Nephron progenitor cell (in vitro differentiated cells): ENCODE measurements around the gene PLCB3.
"Not testable (repeated sequence)": the region's sequence is repeated elsewhere in the genome, so short reads cannot be mapped to it uniquely, and the experiment has no call there.

Source experiments
- DNase-seq: peaks from one replicate; pipeline ENCODE4 v3.0.0; 2021
- H3K27ac Mint-ChIP-seq: 2 replicates; pipeline ENCODE4 v1.8.0; 2021; ENCODE audit warnings: mild to moderate bottlenecking, moderate library complexity, mixed read lengths
- H3K27me3 Mint-ChIP-seq: 2 replicates; pipeline ENCODE4 v1.8.0; 2021; ENCODE audit warnings: mild to moderate bottlenecking, low read depth, mixed read lengths; ENCODE audit not compliant: poor library complexity
- H3K36me3 Mint-ChIP-seq: 2 replicates; pipeline ENCODE4 v1.8.0; 2021; ENCODE audit warnings: low read depth, mixed read lengths
- H3K4me1 Mint-ChIP-seq: 2 replicates; pipeline ENCODE4 v1.8.0; 2021; ENCODE audit warnings: mixed read lengths
- H3K4me3 Mint-ChIP-seq: 2 replicates; pipeline ENCODE4 v1.8.0; 2021; ENCODE audit warnings: mild to moderate bottlenecking, moderate library complexity, mixed read lengths
- H3K9me3 Mint-ChIP-seq: 2 replicates; pipeline ENCODE4 v1.8.0; 2021; ENCODE audit warnings: mild to moderate bottlenecking, moderate library complexity, mixed read lengths
- CTCF ChIP-seq: fragments of 200-600 bp; sonication (generic); IDR thresholded peaks from 2 replicates; pipeline ENCODE4 v1.5.0; 2021; ENCODE audit warnings: antibody characterized with exemption

PLCB3 gene

GRCh38 chr11:64245797-64246620 is 5.3 kb upstream of the PLCB3 start:
- no peak for DNase-seq
- H3K4me1 Mint-ChIP-seq: peaks cover 45% of the 10 kb centered on the region
- TF ChIP-seq CTCF: no peak
- peaks cover 3% of the 10 kb centered on the region for H3K27me3 Mint-ChIP-seq
- H3K27ac Mint-ChIP-seq: no peak overlapping the region
- H3K9me3 Mint-ChIP-seq: no peaks in the 10 kb centered on the region
- peak overlapping the region; percentile 86 for H3K4me3 Mint-ChIP-seq
- H3K36me3 Mint-ChIP-seq: no peaks in the 10 kb centered on the region

GRCh38 chr11:64246621-64246870 is 4.8 kb upstream of the PLCB3 start:
- H3K27ac Mint-ChIP-seq, H3K36me3 Mint-ChIP-seq, H3K27me3 Mint-ChIP-seq, DNase-seq, H3K9me3 Mint-ChIP-seq: not testable (repeated sequence)
- Mint-ChIP-seq H3K4me1 (peaks cover 45% of the 10 kb centered on the region), H3K4me3 (peak overlapping the region; percentile 87)

- H3K27me3 Mint-ChIP-seq: peaks cover 3% of the 10 kb centered on the region
- no peak for TF ChIP-seq CTCF
- peaks cover 50% of the 10 kb centered on the region for H3K4me1 Mint-ChIP-seq
- DNase-seq: peak; percentile 91
- H3K9me3 Mint-ChIP-seq: no peaks in the 10 kb centered on the region
- H3K4me3 Mint-ChIP-seq: peak within 1 kb of the TSS; percentile 87
- peak within 1 kb of the TSS; percentile 98 for H3K27ac Mint-ChIP-seq
- H3K36me3 Mint-ChIP-seq: no peaks in the 10 kb centered on the region
These were observed 4.2 kb upstream of the PLCB3 start, which contains the start of gene PPP1R14B for GRCh38 chr11:64246871-64247728. Gene PPP1R14B, minus strand, starts transcription at chr11:64246943. Its CDS starts 270 bp downstream, at chr11:64246673.

- Mint-ChIP-seq H3K4me3 (peak overlapping the region; percentile 79), H3K27ac (peak overlapping the region; percentile 8)
These were observed 3.4 kb upstream of the PLCB3 start for GRCh38 chr11:64247729-64248531.

GRCh38 chr11:64248578-64248977 is 2.8 kb upstream of the PLCB3 start:
- H3K9me3 Mint-ChIP-seq: no peaks in the 10 kb centered on the region
- peak overlapping the region; percentile 79 for H3K4me3 Mint-ChIP-seq

More at GRCh38 chr11:64247729-64248531, 3.4 kb upstream of the PLCB3 start:
- no peak for DNase-seq
- Mint-ChIP-seq H3K4me1 (peaks cover 46% of the 10 kb centered on the region), H3K9me3 (no peaks in the 10 kb centered on the region), H3K36me3 (no peaks in the 10 kb centered on the region), H3K27me3 (peaks cover 3% of the 10 kb centered on the region)
- TF ChIP-seq CTCF: no peak

More at GRCh38 chr11:64248578-64248977, 2.8 kb upstream of the PLCB3 start:
- Mint-ChIP-seq H3K27ac (no peak overlapping the region), H3K36me3 (no peaks in the 10 kb centered on the region), H3K4me1 (peaks cover 47% of the 10 kb centered on the region), H3K27me3 (peaks cover 3% of the 10 kb centered on the region)
- no peak for TF ChIP-seq CTCF
- no peak for DNase-seq
